ENCODE data around the gene FOXF2. TPM values are rescaled to one million over a fixed set of nuclear protein-coding genes. Genes with fewer than 3 reads are reported as not detected.

Gene FOXF2
- total RNA-seq, 1 donor from 2014 or later = 0.12 TPM

GRCh38 chr6:1436334-1437306 is 47.2 kb downstream of the FOXF2 start:
- Mint-ChIP-seq H3K4me3 (ENCODE audit: unreplicated experiment) (no peak overlapping the region), H3K4me1 (ENCODE audit: low read depth) (peaks cover 6% of the 10 kb centered on the region), H3K36me3 (ENCODE audit: low read depth) (peaks cover 2% of the 10 kb centered on the region), H3K9me3 (ENCODE audit: low read depth) (no peaks in the 10 kb centered on the region), H3K27me3 (ENCODE audit: low read depth) (peaks cover 39% of the 10 kb centered on the region), H3K27ac (ENCODE audit: unreplicated experiment) (no peak overlapping the region)
- DNase-seq (ENCODE audit: low spot score) = no peak
- peak; percentile 95 for TF ChIP-seq CTCF (IDR thresholded peaks at IDR 0.05)

GRCh38 chr6:1437553-1438406 is 48.4 kb downstream of the FOXF2 start:
- H3K4me1 Mint-ChIP-seq (ENCODE audit: low read depth) = peaks cover 6% of the 10 kb centered on the region
- no peaks in the 10 kb centered on the region for H3K9me3 Mint-ChIP-seq (ENCODE audit: low read depth)
- no peak overlapping the region for H3K4me3 Mint-ChIP-seq (ENCODE audit: unreplicated experiment)

GRCh38 chr6:1438471-1438881 is 49.1 kb downstream of the FOXF2 start:
- Mint-ChIP-seq H3K4me3 (ENCODE audit: unreplicated experiment) (no peak overlapping the region), H3K27me3 (ENCODE audit: low read depth) (peaks cover 38% of the 10 kb centered on the region), H3K27ac (ENCODE audit: unreplicated experiment) (no peak overlapping the region), H3K9me3 (ENCODE audit: low read depth) (no peaks in the 10 kb centered on the region), H3K4me1 (ENCODE audit: low read depth) (peaks cover 6% of the 10 kb centered on the region), H3K36me3 (ENCODE audit: low read depth) (peaks cover 2% of the 10 kb centered on the region)
- no peak for DNase-seq (ENCODE audit: low spot score)
- no peak for TF ChIP-seq CTCF (IDR thresholded peaks at IDR 0.05)

More at GRCh38 chr6:1437553-1438406, 48.4 kb downstream of the FOXF2 start:
- no peak for DNase-seq (ENCODE audit: low spot score)
- TF ChIP-seq CTCF (IDR thresholded peaks at IDR 0.05) = no peak
- Mint-ChIP-seq H3K27me3 (ENCODE audit: low read depth) (peaks cover 42% of the 10 kb centered on the region), H3K36me3 (ENCODE audit: low read depth) (peaks cover 2% of the 10 kb centered on the region), H3K27ac (ENCODE audit: unreplicated experiment) (no peak overlapping the region)

GRCh38 chr6:1439349-1439748 is 50.0 kb downstream of the FOXF2 start:
- no peak for DNase-seq (ENCODE audit: low spot score)
- H3K27ac Mint-ChIP-seq (ENCODE audit: unreplicated experiment) = no peak overlapping the region

More at GRCh38 chr6:1439349-1439748, 50.0 kb downstream of the FOXF2 start:
- H3K4me1 Mint-ChIP-seq (ENCODE audit: low read depth) = peaks cover 6% of the 10 kb centered on the region
- no peak for TF ChIP-seq CTCF (IDR thresholded peaks at IDR 0.05)
- no peaks in the 10 kb centered on the region for H3K9me3 Mint-ChIP-seq (ENCODE audit: low read depth)
- H3K36me3 Mint-ChIP-seq (ENCODE audit: low read depth) = peaks cover 2% of the 10 kb centered on the region
- H3K27me3 Mint-ChIP-seq (ENCODE audit: low read depth) = peaks cover 38% of the 10 kb centered on the region
- no peak overlapping the region for H3K4me3 Mint-ChIP-seq (ENCODE audit: unreplicated experiment)

Data from chondrocyte (in vitro differentiated cells).